Activated T-helper 17 cell treated with anti-CD3 and anti-CD28 coated beads, Interleukin-2, amount 50 U/mL, for 72 hours (primary cell): ENCODE results near the gene OVOL1. TPM values are rescaled to one million over a fixed set of nuclear protein-coding genes. Genes with fewer than 3 reads are reported as not detected.
A peak's percentile ranks its signal among the peaks of the same experiment; 100 is the strongest.

ENCODE experiments used
- ATAC-seq: fragments of 150-1000 bp; cut with Tn5 transposase; replicated peaks from 2 replicates; pipeline ENCODE4 v1.10.0; 2021; ENCODE audit warnings: mild to moderate bottlenecking, moderate library complexity
- H3K27ac Mint-ChIP-seq: one replicate; pipeline ENCODE4 v1.8.0; 2022; ENCODE audit warnings: mixed read lengths
- H3K27me3 Mint-ChIP-seq: one replicate; pipeline ENCODE4 v1.8.0; 2022; ENCODE audit warnings: mixed read lengths
- H3K36me3 Mint-ChIP-seq: one replicate; pipeline ENCODE4 v1.8.0; 2022; ENCODE audit warnings: low read depth, mild to moderate bottlenecking, mixed read lengths
- H3K4me1 Mint-ChIP-seq: one replicate; pipeline ENCODE4 v1.8.0; 2022; ENCODE audit warnings: mixed read lengths
- H3K4me3 Mint-ChIP-seq: one replicate; pipeline ENCODE4 v1.8.0; 2022; ENCODE audit warnings: mild to moderate bottlenecking, mixed read lengths
- H3K9me3 Mint-ChIP-seq: one replicate; pipeline ENCODE4 v1.8.0; 2022; ENCODE audit warnings: mixed read lengths
- total RNA-seq, 2 donors: library from RNA; stranded (reverse); gene quantifications; one replicate each; pipeline ENCODE4 v1.2.3, GENCODE V29; 2022

OVOL1 gene
- total RNA-seq, 2 donors from 2014 or later = 0.98 TPM; not detected in 1

DNA sequence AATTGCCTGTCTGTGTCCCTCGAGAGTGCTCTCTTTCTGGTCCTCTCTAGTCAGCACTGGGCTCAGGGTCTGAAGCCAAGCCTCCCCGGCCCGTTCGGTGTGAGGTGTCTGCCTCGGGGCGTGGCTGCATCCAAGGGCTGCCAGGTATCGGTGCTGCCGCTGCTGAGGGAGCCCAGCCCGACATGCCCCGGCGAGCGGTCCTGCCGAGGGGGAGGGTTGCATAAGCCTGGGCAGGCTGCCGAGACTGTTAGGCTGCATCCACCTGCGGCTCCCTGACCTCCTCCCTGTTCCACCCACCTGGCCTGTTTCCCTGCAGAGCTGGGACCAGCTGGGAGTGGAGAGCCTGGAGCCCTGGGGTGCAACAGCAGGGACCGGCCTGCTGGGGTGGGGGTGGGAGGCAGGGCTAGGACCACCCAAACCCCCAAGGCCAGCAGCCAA is 6.3 kb downstream of the OVOL1 start:
- H3K27me3 Mint-ChIP-seq = peaks cover 6% of the 10 kb centered on the region
- peaks cover 1% of the 10 kb centered on the region for H3K4me1 Mint-ChIP-seq
- H3K4me3 Mint-ChIP-seq = no peak overlapping the region
- ATAC-seq = no peak
- H3K9me3 Mint-ChIP-seq = no peaks in the 10 kb centered on the region
- H3K27ac Mint-ChIP-seq = no peak overlapping the region
- H3K36me3 Mint-ChIP-seq = peaks cover 2% of the 10 kb centered on the region

DNA sequence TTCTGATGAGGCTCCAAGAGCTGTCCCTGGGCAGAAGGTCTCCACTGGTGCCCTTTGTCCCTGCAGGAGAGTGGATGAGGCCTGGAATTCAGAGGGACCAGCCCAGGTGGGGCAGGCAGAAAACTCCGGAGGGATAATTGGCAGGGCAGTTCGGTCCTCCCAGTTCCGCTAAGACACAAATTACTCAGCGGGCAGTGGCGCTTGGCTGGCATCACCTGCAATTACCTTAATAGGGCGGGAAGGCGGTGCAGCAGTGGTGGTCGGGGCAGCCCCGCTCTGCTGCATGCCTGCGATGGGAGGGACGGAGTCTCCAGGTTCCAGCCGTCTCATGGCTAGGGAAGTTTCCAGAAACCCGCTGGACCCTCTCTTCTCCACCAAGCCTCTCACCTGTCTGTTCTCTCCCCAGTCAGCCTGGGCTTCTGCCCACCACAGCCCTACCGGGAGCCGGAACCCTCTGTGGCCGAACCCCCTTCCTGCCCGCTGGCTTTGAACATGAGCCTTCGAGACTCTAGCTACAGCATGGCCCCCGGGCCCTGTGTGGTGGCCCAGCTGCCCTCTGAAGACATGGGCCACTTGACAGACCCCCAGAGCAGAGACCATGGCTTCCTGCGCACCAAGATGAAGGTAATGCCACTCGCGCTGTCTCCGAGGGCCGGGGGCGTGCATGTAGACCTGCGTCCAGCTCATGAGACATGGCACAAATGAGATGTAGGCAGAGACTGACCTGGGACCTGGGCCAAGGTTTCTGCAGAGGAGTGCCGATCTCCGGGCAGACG is 7.0 kb downstream of the OVOL1 start:
- Mint-ChIP-seq H3K4me3 (no peak overlapping the region), H3K27me3 (peaks cover 7% of the 10 kb centered on the region), H3K36me3 (no peaks in the 10 kb centered on the region), H3K9me3 (no peaks in the 10 kb centered on the region), H3K4me1 (peaks cover 2% of the 10 kb centered on the region), H3K27ac (no peak overlapping the region)
- ATAC-seq = no peak

DNA sequence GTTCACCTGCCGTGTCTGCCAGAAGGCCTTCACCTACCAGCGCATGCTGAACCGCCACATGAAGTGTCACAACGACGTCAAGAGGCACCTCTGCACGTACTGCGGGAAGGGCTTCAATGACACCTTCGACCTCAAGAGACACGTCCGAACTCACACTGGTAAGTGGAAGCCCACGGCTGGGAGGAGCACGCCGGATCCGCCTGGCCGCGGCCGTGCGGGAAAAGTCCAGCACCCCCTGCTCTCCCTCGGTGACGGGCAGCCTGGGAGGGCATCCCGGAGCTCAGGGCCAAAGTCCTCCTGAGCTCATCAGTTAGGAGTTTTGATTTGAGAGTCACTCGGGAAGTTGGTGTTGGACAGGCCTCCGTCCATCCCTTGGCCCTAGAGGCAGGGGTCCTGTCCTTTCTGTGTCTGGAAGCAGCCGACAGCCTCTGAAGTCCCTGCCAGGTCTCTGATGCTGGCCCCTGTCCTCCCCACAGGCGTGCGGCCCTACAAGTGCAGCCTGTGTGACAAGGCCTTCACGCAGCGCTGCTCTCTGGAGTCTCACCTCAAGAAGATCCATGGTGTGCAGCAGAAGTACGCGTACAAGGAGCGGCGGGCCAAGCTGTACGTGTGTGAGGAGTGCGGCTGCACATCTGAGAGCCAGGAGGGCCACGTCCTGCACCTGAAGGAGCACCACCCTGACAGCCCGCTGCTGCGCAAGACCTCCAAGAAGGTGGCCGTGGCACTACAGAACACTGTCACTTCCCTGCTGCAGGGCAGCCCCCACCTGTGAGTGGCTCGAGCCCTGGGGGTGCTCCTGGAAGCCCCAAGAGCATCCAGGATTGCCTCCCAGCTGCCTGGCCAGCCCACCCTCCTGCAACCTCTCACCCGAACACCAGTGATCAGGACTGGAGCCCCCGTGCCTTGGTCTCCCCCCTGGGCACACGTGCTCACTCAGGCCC is 8.0 kb downstream of the OVOL1 start:
- no peak for ATAC-seq
- no peaks in the 10 kb centered on the region for H3K36me3 Mint-ChIP-seq

DNA sequence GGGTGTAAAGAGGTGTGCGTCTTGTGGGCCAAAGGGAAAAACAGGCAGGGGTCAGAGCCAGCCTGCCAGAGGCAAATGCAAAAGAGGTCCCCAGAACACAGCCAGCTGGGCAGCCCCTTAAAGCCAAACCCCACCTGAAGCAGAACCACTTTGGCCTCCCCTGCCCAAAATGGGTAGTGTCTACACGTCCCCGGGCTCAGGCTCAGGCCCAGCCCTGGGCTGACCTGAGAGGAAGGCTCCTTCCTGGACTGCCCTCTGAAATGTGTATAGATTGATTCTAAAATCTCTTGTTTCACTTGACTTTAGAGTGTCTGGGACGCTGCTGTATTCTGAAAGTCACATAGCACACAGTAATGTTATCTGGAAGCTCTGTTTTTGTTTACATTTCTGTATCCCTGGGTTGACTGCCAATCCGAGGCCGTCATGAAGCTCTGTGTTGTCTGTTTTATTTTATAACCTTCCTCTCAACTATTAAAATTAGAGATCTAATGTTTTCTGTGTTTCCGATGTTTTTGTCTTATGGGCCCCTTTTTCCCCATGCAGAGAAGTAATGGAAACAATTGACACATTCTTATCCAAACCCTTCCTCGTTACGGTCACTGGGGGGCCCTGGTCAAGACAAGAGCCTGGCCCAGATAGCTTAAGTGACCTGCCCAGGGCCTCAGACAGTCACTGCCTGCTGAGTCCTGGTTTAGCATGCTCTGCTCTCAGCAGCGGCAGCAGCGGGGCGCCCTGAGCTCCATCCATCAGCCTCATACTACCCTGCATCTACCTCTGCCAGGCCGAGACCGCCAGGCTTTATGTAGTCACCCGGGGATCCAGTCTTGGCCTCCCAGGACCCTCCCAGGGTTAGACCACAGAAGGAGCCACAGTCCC is 10.1 kb downstream of the OVOL1 start:
- no peak for ATAC-seq
- Mint-ChIP-seq H3K27ac (peak overlapping the region; percentile 41), H3K36me3 (no peaks in the 10 kb centered on the region), H3K4me3 (no peak overlapping the region), H3K9me3 (no peaks in the 10 kb centered on the region), H3K27me3 (peaks cover 12% of the 10 kb centered on the region), H3K4me1 (peaks cover 6% of the 10 kb centered on the region)

More for the DNA sequence above, 8.0 kb downstream of the OVOL1 start:
- Mint-ChIP-seq H3K4me1 (peaks cover 6% of the 10 kb centered on the region), H3K9me3 (no peaks in the 10 kb centered on the region), H3K27me3 (peaks cover 11% of the 10 kb centered on the region), H3K27ac (no peak overlapping the region), H3K4me3 (no peak overlapping the region)

DNA sequence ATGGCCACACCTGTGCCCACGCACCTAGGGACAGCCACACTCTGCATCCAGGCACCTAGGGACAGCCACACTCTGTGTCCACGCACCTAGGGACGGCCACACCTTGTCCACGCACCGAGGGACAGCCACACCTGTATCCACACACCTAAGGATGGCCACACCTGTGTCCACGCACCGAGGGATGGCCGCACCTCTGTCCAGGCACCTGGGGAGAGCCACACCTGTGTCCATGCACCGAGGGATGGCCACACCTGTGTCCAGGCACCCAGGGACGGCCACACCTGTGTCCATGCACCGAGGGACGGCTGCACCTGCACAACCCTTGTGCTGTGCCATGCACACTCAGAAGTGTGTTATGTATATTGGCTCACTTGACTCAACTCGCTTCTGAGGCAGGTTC is 10.8 kb downstream of the OVOL1 start:
- ATAC-seq = no peak
- no peaks in the 10 kb centered on the region for H3K9me3 Mint-ChIP-seq
- no peak overlapping the region for H3K4me3 Mint-ChIP-seq
- peaks cover 14% of the 10 kb centered on the region for H3K27me3 Mint-ChIP-seq
- H3K27ac Mint-ChIP-seq = no peak overlapping the region
- H3K36me3 Mint-ChIP-seq = no peaks in the 10 kb centered on the region
- peaks cover 6% of the 10 kb centered on the region for H3K4me1 Mint-ChIP-seq

DNA sequence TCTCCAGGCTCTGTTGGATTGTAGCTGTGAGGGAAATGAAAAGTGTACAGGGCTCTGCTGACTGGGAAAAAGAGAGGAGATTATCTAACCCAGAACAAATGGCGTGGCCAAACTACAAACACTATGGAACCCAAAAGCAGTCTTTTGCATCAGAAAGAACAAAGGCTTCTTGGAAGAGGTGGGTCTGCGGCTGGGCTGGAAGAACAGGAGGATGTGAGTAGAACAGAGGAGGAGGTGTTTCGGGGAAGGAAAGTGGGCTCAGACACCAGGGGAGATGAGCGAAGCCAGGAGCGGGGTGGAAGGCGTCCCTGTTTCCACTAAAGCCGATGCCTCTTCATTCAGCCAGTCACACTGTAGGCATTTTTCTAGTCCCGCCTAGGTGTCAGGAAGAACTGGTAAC is 12.0 kb downstream of the OVOL1 start:
- Mint-ChIP-seq H3K36me3 (no peaks in the 10 kb centered on the region), H3K4me1 (peaks cover 6% of the 10 kb centered on the region), H3K4me3 (peak overlapping the region; percentile 50), H3K9me3 (no peaks in the 10 kb centered on the region), H3K27ac (peak overlapping the region; percentile 61), H3K27me3 (peaks cover 23% of the 10 kb centered on the region)
- ATAC-seq = no peak

DNA sequence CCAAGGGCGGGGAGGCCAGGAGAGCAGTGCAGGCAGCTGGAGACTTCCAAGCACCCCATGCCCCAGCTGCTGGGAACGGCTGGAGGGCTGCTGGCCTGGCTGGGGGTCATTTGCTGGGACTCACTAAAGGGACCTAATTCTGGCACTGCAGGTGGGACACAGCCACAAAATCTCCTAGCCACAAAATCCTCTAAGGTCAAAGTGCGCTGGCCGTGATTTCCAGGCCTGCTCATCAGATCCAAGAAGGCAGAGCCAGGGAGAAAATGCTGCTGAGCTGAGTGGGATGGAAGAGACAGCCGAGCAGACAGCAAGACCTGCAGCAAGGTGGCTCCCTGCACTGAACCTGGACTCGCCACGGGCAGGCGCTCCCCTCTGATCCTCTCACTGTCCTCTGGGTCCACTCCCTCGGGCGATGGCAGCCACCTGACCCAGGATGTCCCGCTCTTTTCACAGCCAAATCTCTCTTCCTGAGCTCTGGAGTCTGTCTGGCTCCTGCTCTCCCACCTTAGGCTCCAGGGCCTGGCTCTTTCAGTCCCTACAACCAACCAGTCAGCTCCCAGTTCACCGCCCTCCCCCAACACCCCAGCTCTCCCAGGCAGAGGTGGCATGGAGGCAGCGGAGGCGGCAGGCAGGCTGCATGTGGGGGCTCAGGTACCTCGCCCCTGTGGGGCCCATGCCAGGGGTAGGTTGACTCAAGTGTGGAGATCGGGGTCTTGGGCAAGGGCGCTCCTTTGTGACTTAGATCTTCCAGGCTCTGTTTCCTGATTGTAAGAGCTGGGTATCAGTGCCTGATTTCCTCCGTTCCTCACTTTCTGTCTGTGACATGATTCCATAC is 14.5 kb downstream of the OVOL1 start:
- Mint-ChIP-seq H3K4me1 (peaks cover 6% of the 10 kb centered on the region), H3K9me3 (no peaks in the 10 kb centered on the region), H3K27me3 (peaks cover 25% of the 10 kb centered on the region), H3K4me3 (no peak overlapping the region), H3K27ac (no peak overlapping the region), H3K36me3 (no peaks in the 10 kb centered on the region)
- no peak for ATAC-seq

DNA sequence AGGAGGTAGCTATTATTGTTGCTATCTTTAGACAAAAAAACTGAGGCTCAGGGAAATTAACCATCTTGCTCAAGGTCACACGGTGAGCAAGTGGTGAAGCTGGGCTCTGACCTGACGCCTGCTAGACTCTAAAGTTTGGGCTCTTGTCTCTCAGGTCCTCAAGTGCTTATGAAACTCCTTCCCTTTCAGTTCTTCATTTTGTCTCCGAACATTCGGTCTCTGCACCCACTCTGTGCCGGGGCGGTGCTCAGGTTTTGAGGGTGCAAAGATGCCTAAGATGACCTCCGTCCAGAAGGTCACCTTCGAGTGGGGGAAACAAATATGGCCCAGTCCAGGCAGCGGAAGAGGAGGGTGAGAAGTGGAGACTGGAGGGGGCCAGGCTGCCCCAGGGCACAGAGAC is 16.0 kb downstream of the OVOL1 start:
- peaks cover 22% of the 10 kb centered on the region for H3K27me3 Mint-ChIP-seq
- H3K27ac Mint-ChIP-seq = no peak overlapping the region
- ATAC-seq = no peak
- H3K9me3 Mint-ChIP-seq = no peaks in the 10 kb centered on the region
- no peaks in the 10 kb centered on the region for H3K36me3 Mint-ChIP-seq
- H3K4me1 Mint-ChIP-seq = peaks cover 6% of the 10 kb centered on the region
- H3K4me3 Mint-ChIP-seq = no peak overlapping the region

DNA sequence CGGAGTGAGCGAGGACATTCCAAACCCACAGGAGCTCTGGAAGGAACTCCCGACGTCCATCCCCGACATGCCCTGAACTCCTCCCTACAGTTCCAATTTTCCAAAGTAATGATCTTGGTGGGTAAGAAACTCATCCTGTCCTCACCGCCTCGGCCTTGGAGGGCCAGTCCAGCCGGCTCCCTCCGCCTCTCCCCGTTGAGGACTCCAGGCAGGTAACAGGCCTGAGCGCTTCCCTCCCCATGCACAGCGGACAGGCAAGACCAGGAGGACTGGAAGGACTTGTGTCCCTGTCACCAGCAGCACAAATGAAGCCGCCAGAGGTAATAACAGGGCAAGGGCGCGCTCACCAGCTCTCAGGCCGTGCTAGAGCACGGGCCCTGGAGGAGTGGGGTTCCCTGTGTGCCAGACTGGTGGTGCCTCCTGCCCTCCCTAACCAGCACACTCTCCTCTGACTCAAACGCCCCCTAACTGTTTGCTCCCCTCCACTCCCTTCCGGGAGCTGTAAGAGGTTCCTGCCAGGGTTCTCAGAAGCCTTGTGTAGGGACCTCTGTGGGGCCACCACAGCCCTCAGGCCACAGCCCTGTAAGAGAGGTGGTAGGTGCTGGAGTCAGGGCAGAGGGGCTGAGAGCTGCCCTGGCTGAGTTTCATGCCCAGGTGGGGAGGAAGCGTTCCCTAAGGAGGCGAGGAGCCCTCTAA is 17.1 kb downstream of the OVOL1 start:
- ATAC-seq = no peak
- Mint-ChIP-seq H3K4me3 (no peak overlapping the region), H3K4me1 (peaks cover 2% of the 10 kb centered on the region)

DNA sequence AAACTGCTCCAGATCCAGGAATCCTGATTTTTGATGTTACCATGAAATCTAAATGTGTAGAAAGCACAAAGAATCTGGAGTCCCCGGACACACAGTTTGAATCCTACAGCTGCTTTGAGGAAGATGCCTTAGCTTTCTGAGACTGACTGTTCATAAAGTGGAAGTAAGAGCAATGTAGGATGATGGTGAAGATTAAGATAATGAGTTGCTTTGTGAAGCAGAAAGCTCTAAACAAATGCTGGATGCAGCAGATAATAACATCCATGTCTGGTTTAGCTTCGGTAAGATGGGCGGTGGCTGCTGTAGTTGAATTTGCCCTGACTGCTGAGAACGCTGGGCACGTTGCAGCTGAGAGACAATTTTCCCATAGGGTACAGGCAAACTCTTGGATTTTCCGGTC is 20.1 kb downstream of the OVOL1 start:
- peaks cover 18% of the 10 kb centered on the region for H3K27me3 Mint-ChIP-seq
- no peaks in the 10 kb centered on the region for H3K36me3 Mint-ChIP-seq
- H3K4me1 Mint-ChIP-seq = no peaks in the 10 kb centered on the region
- no peak overlapping the region for H3K4me3 Mint-ChIP-seq
- no peak for ATAC-seq
- H3K27ac Mint-ChIP-seq = no peak overlapping the region
- no peaks in the 10 kb centered on the region for H3K9me3 Mint-ChIP-seq

More for the DNA sequence above, 17.1 kb downstream of the OVOL1 start:
- Mint-ChIP-seq H3K9me3 (no peaks in the 10 kb centered on the region), H3K36me3 (no peaks in the 10 kb centered on the region), H3K27ac (no peak overlapping the region), H3K27me3 (peaks cover 24% of the 10 kb centered on the region)

DNA sequence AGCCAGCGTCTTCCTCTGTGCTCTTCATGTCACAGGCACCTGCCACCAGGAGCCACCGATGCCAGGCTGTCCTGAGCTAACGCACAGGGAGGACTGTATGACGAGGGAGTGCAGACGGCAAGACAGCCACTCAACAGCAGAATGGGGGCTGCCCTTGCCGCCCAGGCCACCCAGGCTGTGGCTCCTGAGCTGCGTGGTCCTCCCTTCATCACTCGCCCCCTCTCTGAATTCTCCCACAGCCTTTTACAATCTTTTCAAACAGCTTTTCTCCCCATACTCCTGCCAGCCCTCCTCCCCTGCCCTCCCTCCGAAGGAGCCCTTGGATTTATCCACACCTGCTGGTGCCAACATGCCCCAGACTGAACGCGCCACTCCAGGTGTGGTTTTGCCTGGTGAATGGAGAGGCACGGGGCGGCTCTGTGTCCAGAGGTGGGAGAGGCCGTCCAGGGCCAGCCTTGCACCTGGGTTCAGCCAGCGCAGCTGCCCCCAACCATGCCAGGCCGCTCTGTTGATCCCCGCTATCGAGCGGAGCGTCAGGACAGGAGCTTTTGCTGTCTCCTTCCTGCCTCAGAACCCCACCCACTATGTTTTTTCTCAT is 22.0 kb downstream of the OVOL1 start:
- Mint-ChIP-seq H3K4me3 (no peak overlapping the region), H3K27me3 (peaks cover 7% of the 10 kb centered on the region), H3K4me1 (no peaks in the 10 kb centered on the region), H3K9me3 (no peaks in the 10 kb centered on the region), H3K27ac (no peak overlapping the region), H3K36me3 (no peaks in the 10 kb centered on the region)
- no peak for ATAC-seq

DNA sequence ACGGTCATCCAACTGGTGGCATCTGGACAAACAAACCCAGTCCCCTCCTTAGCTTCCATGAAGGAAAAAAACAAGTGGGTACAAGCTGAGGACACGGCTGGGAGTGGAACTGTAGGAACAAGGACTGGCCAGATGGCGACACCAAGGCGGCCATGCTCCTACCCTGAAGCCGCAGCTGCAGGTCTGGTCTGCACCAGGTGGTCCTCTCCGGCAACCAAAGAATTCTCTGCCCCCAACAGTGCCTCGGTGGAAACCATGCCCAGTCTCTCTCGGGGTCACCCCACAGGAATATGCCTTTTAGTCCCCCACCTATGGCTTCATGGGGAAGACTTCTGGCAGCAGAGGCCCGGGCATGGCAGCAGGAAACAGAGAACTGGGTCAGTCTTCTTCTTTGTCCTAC is 22.6 kb downstream of the OVOL1 start:
- ATAC-seq = no peak
- no peaks in the 10 kb centered on the region for H3K36me3 Mint-ChIP-seq
- H3K4me1 Mint-ChIP-seq = no peaks in the 10 kb centered on the region
- H3K27me3 Mint-ChIP-seq = peaks cover 5% of the 10 kb centered on the region
- H3K9me3 Mint-ChIP-seq = no peaks in the 10 kb centered on the region
- no peak overlapping the region for H3K27ac Mint-ChIP-seq
- H3K4me3 Mint-ChIP-seq = no peak overlapping the region
